HG03354 (cell line): Measurements from ENCODE around the gene TMPRSS3.

ENCODE experiments used
- ATAC-seq: cut with Tn5 transposase; IDR thresholded peaks from one replicate; pipeline ENCODE4 v1.9.1; 2021; ENCODE audit warnings: mild to moderate bottlenecking; ENCODE audit not compliant: unreplicated experiment, poor library complexity, severe bottlenecking

TMPRSS3 gene

GRCh38 chr21:42343556-42343955 is 52.3 kb downstream of the TMPRSS3 start:
- ATAC-seq = no peak

GRCh38 chr21:42343101-42343500 is 52.8 kb downstream of the TMPRSS3 start:
- no peak for ATAC-seq

GRCh38 chr21:42341776-42342542 is 53.9 kb downstream of the TMPRSS3 start:
- ATAC-seq = no peak

- ATAC-seq = no peak
These were observed 55.4 kb downstream of the TMPRSS3 start for GRCh38 chr21:42340187-42341050.

- ATAC-seq = no peak
These were observed 56.8 kb downstream of the TMPRSS3 start for GRCh38 chr21:42338729-42339715.

GRCh38 chr21:42337830-42338728 is 57.8 kb downstream of the TMPRSS3 start:
- no peak for ATAC-seq

GRCh38 chr21:42337276-42337675 is 58.6 kb downstream of the TMPRSS3 start:
- ATAC-seq = no peak

- no peak for ATAC-seq
These were observed 59.8 kb downstream of the TMPRSS3 start for GRCh38 chr21:42336054-42336453.

- ATAC-seq = no peak
These were observed 63.1 kb downstream of the TMPRSS3 start for GRCh38 chr21:42332557-42333317.

GRCh38 chr21:42331660-42332059 is 64.2 kb downstream of the TMPRSS3 start:
- ATAC-seq = no peak

- ATAC-seq = no peak
These were observed 65.2 kb downstream of the TMPRSS3 start for GRCh38 chr21:42330380-42331371.

- no peak for ATAC-seq
These were observed 71.0 kb downstream of the TMPRSS3 start for GRCh38 chr21:42324896-42325295.
